Ammon's horn (tissue), 1 donor: ENCODE measurements around the gene SIGLEC5.
A peak's percentile ranks its signal among the peaks of the same experiment; 100 is the strongest.

ENCODE experiments used
- DNase-seq: peaks from one replicate; pipeline ENCODE4 v3.0.0-alpha.2; 2016; ENCODE audit warnings: low spot score

SIGLEC5 gene

DNA sequence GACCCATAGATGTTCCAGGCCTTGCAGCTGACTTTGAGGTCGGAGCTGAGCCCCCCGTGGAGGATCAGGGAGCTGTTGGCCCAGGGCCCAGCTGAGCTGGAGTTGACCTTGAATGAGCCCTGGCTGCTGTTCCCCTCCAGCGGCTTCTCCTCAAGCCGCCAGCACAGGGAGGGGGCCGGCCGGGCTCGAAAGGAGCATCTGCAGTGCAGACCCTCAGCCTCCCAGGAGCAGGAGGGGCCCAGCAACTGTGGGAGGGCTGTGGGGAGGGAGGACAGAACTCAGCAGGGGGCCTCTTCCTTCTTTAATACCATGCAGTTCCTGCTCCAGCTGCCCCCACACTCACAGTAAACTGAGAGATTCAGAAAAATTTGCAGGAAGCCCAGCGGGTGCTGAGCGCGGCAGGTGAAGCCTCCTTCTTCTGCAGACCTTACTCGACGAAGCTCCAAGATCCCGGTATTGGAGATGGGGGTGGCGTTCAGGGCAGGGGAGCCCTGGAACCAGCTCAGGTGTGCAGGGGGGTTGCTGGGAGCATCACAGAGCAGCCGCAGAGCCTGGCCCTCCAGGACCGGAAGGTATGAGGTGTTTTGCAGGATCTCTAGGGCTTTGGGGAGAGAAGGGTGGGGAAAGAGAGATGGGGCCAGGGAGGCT, 2.6 kb downstream of the SIGLEC5 start:
- no peak for DNase-seq

DNA sequence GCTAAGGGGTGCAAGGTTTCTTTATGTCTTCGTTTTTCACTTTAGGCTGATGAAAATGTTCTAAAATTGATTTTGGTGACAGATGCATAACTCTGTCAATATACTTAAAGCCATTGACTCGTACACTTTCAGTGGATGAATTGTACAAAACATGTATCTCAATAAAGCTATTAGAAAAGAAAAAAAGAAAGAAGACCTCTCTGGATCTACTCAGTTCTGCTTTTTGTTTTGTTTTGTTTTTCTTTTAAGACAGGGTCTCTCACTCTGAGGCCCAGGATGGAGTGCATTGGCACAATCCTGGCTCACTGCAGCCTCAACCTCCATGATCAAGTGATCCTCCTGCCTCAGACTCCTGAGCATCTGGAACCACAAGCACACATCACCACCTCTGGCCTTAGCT, 3.5 kb downstream of the SIGLEC5 start:
- DNase-seq, result no peak

DNA sequence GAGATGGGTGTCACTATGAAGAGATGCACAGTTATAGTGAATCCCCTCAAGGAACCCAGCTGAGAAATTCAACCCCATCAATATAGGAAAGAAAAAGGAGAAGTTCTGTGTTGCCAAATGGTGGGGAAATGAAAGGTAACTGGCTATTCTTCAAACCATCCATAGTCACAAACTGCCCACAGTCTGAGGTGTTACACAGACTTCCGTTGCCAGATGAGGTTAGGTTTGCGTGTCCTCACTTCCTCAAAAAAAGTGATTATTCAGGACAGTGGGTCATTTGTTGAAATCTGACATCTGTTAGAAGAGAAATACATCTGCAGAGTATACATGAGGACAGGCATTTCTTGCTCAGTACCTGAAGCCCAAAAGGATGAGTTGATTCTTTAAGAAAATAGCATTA, 9.0 kb downstream of the SIGLEC5 start:
- no peak for DNase-seq

DNA sequence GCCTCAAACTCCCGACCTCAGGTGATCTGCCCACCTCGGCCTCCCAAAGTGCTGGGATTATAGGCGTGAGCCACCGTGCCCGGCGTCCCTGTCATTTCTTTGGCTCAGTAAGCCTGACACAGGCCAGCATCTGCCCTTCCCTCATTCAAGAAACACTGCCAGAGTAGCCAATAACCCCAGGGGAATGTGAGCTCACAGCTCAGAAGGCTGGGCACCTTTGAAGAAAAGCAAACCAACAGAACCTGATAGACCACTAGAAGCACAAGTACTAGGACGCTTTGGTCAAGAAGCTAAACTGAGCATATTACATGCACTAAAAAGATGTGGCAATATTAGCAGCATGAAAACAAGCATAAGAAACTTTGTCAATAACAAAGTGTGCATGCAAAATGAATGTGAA, 14.2 kb downstream of the SIGLEC5 start:
- no peak for DNase-seq

- no peak for DNase-seq
Measured at GRCh38 chr19:51614789-51615188, 15.4 kb downstream of the SIGLEC5 start.

GRCh38 chr19:51610576-51610975, 19.6 kb downstream of the SIGLEC5 start:
- no peak for DNase-seq

DNA sequence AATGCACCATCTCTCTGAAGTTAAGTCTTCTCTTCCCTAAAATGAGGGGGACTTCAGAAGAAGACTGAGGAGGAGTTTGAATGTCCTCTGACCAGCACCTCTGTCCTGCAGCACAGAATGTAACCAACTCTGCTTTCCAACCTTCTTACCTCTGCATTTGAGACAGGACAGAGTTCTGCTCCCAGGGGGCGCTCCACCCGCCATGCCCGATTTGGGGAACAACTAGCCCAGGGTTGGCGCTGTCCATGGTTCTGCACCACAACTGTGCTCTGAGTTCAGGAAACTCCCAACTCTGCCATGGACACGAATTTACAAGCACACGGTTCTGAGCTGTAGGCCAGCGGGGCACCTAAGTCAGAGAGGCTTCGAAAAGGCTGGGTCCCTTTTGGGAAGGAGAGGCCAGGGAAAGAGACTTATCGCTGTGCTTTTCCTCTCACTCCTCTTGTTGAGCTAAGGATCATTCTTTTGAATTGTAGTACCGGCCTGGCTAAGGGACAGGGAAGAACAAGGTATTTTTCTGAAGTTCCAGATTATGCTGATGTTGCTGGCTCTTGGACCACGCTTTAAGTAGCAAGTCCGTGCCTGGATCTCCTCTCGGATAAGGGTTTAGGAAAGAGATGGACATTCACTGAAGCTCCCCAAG, 22.2 kb downstream of the SIGLEC5 start:
- DNase-seq, result peak; percentile 64

- no peak for DNase-seq
Measured at GRCh38 chr19:51607077-51607476, 23.1 kb downstream of the SIGLEC5 start.

GRCh38 chr19:51602189-51602854, 27.9 kb downstream of the SIGLEC5 start:
- DNase-seq, result no peak

DNA sequence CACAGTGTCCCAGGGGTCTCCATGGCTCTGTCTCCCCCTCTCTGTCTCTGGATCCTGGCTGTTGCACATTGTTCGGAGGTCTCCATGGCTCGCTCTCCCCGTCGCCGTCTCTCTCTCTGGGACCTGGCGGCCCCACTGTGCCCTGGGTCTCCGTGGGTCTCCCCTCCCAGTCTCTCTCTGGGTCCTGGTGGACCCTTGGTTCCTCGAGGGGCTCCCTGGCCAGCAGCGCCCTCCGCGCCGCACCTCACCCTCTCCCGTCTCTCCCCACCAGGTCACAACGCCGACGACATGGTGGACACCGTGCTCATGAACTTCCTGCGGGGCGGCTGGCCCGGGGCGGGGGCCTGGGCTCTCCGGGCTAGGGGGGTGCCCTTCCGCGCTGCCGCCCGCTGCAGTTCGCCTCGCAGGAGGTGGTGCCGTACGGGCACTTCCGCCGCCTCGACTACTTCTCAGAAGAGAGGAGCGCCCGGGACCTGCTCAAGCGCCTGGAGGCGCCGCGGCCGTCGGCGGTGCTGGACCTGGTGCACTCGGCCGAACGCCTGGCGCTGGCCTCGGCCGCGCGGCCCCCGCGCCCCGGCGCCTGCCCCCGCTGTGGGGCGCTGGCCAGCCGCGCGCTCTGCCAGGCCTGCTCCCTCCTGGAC, 29.1 kb downstream of the SIGLEC5 start:
- no peak for DNase-seq

DNA sequence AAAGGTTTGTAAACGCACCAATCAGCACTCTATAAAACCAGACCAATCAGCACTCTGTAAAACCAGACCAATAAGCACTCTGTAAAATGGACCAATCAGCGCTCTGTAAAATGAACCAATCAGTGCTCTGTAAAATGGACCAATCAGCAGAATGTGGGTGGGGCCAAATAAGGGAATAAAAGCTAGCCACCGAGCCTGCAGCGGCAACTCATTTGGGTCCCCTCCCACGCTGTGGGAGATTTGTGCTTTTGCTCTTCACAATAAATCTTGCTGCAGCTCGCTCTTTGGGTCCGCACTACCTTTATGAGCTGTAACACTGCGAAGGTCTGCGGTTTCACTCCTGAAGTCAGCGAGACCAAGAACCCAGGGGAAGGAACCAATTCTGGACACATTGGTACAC, 31.1 kb downstream of the SIGLEC5 start:
- DNase-seq, result no peak

DNA sequence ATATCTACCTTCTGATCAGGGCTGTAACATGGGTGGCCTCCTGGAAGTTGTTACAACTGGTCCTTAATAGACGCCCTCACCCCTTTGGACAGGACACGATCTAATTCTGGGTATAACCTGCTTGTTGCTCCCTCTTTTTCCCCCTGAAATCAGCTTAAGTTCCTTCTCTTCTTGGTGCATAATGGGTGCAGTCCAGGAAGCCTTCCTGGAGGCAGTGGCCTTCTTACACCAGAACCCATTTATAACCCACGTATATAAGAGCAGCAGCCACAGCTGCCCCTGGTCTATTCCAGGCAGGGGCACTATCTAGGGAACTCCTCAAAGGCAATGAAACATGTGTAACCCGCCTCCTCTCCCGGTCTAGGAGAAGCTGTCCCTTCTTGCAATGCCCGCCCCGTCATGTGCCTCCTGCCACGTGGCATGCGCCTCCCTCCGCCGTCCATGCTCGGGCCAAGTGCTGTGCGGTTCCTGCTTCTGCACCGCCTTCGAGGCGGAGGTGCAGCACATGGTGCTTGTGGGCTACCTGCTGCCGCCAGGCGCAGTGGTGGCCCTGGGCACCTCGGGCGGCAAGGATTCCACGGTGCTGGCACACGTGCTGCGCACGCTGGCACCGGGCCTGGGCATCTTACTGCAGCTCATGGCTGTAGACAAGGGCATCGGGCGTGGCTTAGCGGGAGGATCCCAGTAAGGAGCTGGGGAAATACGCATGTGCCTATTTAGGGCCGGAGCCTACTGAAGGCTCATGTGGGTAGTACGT, 31.9 kb downstream of the SIGLEC5 start:
- no peak for DNase-seq

DNA sequence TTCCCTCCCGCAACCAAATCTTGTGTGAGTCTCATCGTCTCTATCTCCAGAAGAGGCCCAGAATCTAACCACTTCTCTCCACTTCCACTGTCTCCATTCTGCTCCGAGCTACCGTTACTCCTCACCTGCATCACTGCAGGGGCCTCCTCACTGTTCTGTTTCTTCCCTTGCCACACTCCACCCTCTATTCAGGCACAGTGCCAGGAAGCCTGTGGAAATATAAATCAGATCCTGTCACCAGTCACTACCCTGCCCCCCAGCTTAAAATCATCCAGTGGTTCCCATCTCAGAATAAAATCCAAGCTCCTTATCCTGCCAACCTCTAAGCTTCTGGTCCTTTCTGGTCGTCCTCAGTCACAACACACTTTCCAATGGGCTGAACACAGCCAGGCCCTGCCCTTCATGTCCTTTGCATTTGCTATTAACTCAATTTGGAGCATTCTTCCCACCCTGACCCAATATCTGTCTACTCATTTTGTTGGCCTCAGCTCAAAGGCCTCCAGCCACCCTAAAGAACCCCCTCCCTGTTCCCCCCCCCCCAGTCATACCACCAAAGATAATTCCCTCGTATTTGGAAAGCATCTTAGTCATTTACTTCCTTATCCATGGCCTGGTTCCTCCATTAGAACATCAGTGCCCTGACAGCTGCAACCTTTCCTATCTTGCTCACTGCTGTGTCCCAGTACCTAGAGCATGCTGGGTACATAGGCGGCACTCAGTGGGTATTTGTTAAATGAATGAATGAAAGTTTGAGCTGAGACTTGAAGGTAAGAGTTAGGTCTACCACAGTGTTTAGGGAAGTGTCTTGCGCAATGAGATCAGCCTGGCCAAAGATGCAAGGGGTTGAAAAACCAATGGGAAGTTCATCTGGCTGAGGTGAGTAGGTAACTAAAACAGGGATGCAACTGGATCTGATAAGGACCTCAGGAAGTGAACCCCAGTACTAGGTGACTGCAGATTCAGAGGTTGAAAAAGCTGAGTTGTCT, 34.7 kb downstream of the SIGLEC5 start:
- no peak for DNase-seq

DNA sequence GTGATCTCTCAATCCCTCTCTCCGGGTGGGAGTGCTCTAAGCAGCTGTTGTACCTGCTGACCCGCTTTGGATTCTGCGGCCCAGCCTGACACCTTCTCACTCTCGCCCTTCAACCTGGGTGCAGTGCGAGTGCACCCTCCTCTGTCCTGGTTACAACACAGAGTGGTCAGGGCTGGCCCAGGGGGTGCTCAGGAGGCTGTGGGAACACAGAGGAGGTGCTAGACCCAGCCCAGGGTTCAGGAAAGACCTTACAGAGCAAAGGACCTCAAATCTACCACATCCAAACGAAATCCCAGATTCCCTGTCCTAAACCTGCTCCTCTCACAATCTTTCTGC, 35.5 kb downstream of the SIGLEC5 start:
- no peak for DNase-seq

GRCh38 chr19:51593969-51594773, 36.0 kb downstream of the SIGLEC5 start:
- DNase-seq, result peak; percentile 99

- no peak for DNase-seq
Measured at GRCh38 chr19:51593138-51593890, 36.9 kb downstream of the SIGLEC5 start.

DNA sequence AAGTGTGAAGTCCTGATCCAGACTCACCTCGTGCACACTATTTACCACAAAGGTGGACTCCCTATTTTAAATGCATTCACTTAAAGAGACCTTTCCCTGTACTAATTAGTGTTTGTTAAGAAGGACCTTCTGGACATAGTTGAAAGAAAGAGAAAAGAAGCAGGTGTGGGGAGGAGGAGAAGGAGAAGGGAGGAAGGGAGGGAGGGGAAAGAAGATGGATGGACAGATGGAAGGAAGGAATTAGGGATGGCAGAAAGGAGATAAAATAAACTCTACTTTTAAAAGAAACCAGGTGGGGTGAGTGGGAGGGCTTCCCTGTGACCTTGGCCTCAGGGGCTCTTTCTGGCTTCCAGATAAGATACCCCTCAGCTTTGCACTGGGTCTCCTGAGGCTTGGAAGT, 37.7 kb downstream of the SIGLEC5 start:
- DNase-seq, result no peak

- no peak for DNase-seq
Measured at GRCh38 chr19:51590441-51590840, 39.8 kb downstream of the SIGLEC5 start.

DNA sequence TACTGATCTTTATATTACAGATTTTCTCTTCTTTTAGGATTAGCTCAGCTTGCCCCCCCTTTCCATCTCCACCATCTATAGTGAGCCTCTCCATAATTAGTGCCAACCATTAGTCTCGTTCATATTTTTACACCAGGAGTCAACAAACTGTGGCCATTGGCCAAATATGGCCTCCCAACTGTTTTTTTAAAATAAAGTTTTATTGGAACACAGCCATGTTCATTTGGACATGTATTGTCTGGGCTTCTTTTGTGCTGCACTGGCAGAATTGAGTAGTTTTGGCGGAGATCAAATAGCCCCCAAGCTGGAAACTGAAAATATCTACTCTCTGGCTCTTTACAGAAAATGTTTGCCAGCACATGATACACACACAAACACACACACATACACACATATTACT, 40.7 kb downstream of the SIGLEC5 start:
- no peak for DNase-seq
